A172 (cell line): Measurements from ENCODE around the gene EIPR1. TPM values are rescaled to one million over a fixed set of nuclear protein-coding genes. Genes with fewer than 3 reads are reported as not detected.

ENCODE experiments used
- DNase-seq: peaks from one replicate; pipeline ENCODE4 v3.0.0-alpha.2; 2015; ENCODE audit warnings: low spot score
- total RNA-seq: library from RNA; depleted of rRNA; stranded (reverse); fragments of >200 nt; shearing (Covaris generic); gene quantifications from 2 replicates; pipeline ENCODE4 v1.2.3, GENCODE V29; 2014

Gene EIPR1
- total RNA-seq, 1 experiment from 2014 or later, result 118 TPM

GRCh38 chr2:3246928-3247714 is 130.5 kb downstream of the EIPR1 start:
- no peak for DNase-seq

GRCh38 chr2:3246406-3246805 is 131.2 kb downstream of the EIPR1 start:
- no peak for DNase-seq

- DNase-seq, result no peak
Observed at GRCh38 chr2:3244486-3244885, 133.1 kb downstream of the EIPR1 start.

GRCh38 chr2:3243804-3244203 is 133.8 kb downstream of the EIPR1 start:
- no peak for DNase-seq

GRCh38 chr2:3242747-3243369 is 134.8 kb downstream of the EIPR1 start:
- DNase-seq, result no peak

- DNase-seq, result no peak
Observed at GRCh38 chr2:3241971-3242746, 135.5 kb downstream of the EIPR1 start.

- DNase-seq, result no peak
Observed at GRCh38 chr2:3238951-3239841, 138.4 kb downstream of the EIPR1 start.

- DNase-seq, result no peak
Observed at GRCh38 chr2:3236300-3237045, 141.1 kb downstream of the EIPR1 start.

- DNase-seq, result no peak
Observed at GRCh38 chr2:3233877-3234276, 143.7 kb downstream of the EIPR1 start.

GRCh38 chr2:3229221-3229620 is 148.4 kb downstream of the EIPR1 start:
- no peak for DNase-seq

- no peak for DNase-seq
Observed at GRCh38 chr2:3224681-3225080, 152.9 kb downstream of the EIPR1 start.

GRCh38 chr2:3223080-3223923 is 154.3 kb downstream of the EIPR1 start:
- DNase-seq, result no peak

GRCh38 chr2:3222636-3223035 is 155.0 kb downstream of the EIPR1 start:
- no peak for DNase-seq

GRCh38 chr2:3219536-3219935 is 158.1 kb downstream of the EIPR1 start:
- DNase-seq, result no peak

GRCh38 chr2:3217646-3218045 is 160.0 kb downstream of the EIPR1 start:
- DNase-seq, result no peak

GRCh38 chr2:3216841-3217495 is 160.7 kb downstream of the EIPR1 start:
- DNase-seq, result no peak

- DNase-seq, result no peak
Observed at GRCh38 chr2:3214806-3215404, 162.7 kb downstream of the EIPR1 start.

- no peak for DNase-seq
Observed at GRCh38 chr2:3214065-3214464, 163.6 kb downstream of the EIPR1 start.

- DNase-seq, result no peak
Observed at GRCh38 chr2:3212984-3213383, 164.6 kb downstream of the EIPR1 start.
